Mesenchymal stem cell (in vitro differentiated cells and primary cell): ENCODE results near the gene C4orf51.
A peak's percentile ranks its signal among the peaks of the same experiment; 100 is the strongest.

ENCODE experiments used
- DNase-seq: peaks from one replicate; pipeline ENCODE4 v3.0.0-alpha.2; 2013
- H2AFZ ChIP-seq: one replicate; pipeline ENCODE4 v1.6.1; 2013; ENCODE audit warnings: low read depth, mild to moderate bottlenecking, control low read depth, inconsistent platforms, low read length, moderate library complexity
- H2AK5ac ChIP-seq: 2 replicates; pipeline ENCODE4 v1.6.1; 2013; ENCODE audit warnings: low read length, moderate library complexity, mild to moderate bottlenecking, inconsistent platforms; ENCODE audit not compliant: severe bottlenecking
- H2BK120ac ChIP-seq: one replicate; pipeline ENCODE4 v1.6.1; 2013; ENCODE audit warnings: low read depth, mild to moderate bottlenecking, inconsistent platforms, low read length, moderate library complexity
- H2BK12ac ChIP-seq, 2 experiments: one replicate each; pipeline ENCODE4 v1.6.1; 2013; ENCODE audit warnings: inconsistent platforms in 2 of 2, low read length in 2 of 2, mild to moderate bottlenecking in 2 of 2, moderate library complexity in 2 of 2, control low read depth in 1 of 2
- H2BK15ac ChIP-seq: one replicate; pipeline ENCODE4 v1.6.1; 2013; ENCODE audit warnings: mild to moderate bottlenecking, low read depth, inconsistent platforms; ENCODE audit not compliant: poor library complexity, severe bottlenecking
- H2BK5ac ChIP-seq: 2 replicates; pipeline ENCODE4 v1.6.1; 2013; ENCODE audit warnings: low read depth, mild to moderate bottlenecking, low read length, control low read depth, inconsistent platforms; ENCODE audit not compliant: poor library complexity, severe bottlenecking
- H3K14ac ChIP-seq, 2 experiments: one replicate each; pipeline ENCODE4 v1.6.1; 2013; ENCODE audit warnings: inconsistent platforms in 2 of 2, low read length in 2 of 2, control low read depth in 1 of 2, mild to moderate bottlenecking in 1 of 2, moderate library complexity in 1 of 2
- H3K18ac ChIP-seq, 2 experiments: one replicate each; pipeline ENCODE4 v1.6.1; 2013; ENCODE audit warnings: inconsistent platforms in 2 of 2, low read length in 2 of 2, control low read depth in 1 of 2, low read depth in 1 of 2, mild to moderate bottlenecking in 1 of 2
- H3K23ac ChIP-seq, 2 experiments: one replicate each; pipeline ENCODE4 v1.6.1; 2013; ENCODE audit warnings: inconsistent platforms in 2 of 2, low read length in 2 of 2, mild to moderate bottlenecking in 2 of 2, moderate library complexity in 2 of 2, control low read depth in 1 of 2
- H3K27ac ChIP-seq: 2 replicates; pipeline ENCODE4 v1.5.1; 2013; ENCODE audit warnings: mild to moderate bottlenecking, moderate library complexity, low read length, control low read depth, inconsistent platforms; ENCODE audit not compliant: poor library complexity, severe bottlenecking
- H3K27me3 ChIP-seq, 2 experiments: 2 replicates each; pipeline versions ENCODE4 v1.6.1 to v1.7.0; 2013; ENCODE audit warnings: low read length in 2 of 2, mild to moderate bottlenecking in 2 of 2, moderate library complexity in 2 of 2, control low read depth in 1 of 2, inconsistent platforms in 1 of 2; ENCODE audit not compliant: control insufficient read depth in 1 of 2, insufficient read depth in 1 of 2
- H3K36me3 ChIP-seq, 2 experiments: 2 replicates each; pipeline versions ENCODE4 v1.6.1 to v1.7.0; 2013; ENCODE audit warnings: low read length in 2 of 2, control low read depth in 1 of 2, inconsistent platforms in 1 of 2, low read depth in 1 of 2, mild to moderate bottlenecking in 1 of 2; ENCODE audit not compliant: insufficient read depth in 2 of 2, control insufficient read depth in 1 of 2
- H3K4ac ChIP-seq, 2 experiments: one replicate each; pipeline ENCODE4 v1.6.1; 2013; ENCODE audit warnings: inconsistent platforms in 2 of 2, low read length in 2 of 2, mild to moderate bottlenecking in 2 of 2, moderate library complexity in 2 of 2, control low read depth in 1 of 2, low read depth in 1 of 2
- H3K4me1 ChIP-seq: 2 replicates; pipeline ENCODE4 v1.6.1; 2013; ENCODE audit warnings: low read depth, low read length, control low read depth; ENCODE audit not compliant: control insufficient read depth, insufficient read depth
- H3K4me2 ChIP-seq: 2 replicates; pipeline ENCODE4 v1.6.1; 2013; ENCODE audit warnings: low read length, mild to moderate bottlenecking, inconsistent platforms; ENCODE audit not compliant: poor library complexity, severe bottlenecking
- H3K4me3 ChIP-seq, 2 experiments: 2 replicates each; pipeline versions ENCODE4 v1.5.1 to v1.7.0; 2013; ENCODE audit warnings: low read length in 2 of 2, mild to moderate bottlenecking in 2 of 2, control low read depth in 1 of 2, low read depth in 1 of 2; ENCODE audit not compliant: insufficient read depth in 1 of 2
- H3K79me1 ChIP-seq: replicated peaks from 2 replicates; pipeline ENCODE4 v1.6.1; 2013; ENCODE audit warnings: mild to moderate bottlenecking, control low read depth, low read length, inconsistent platforms; ENCODE audit not compliant: poor library complexity, severe bottlenecking
- H3K9ac ChIP-seq: 2 replicates; pipeline ENCODE4 v1.7.0; 2013; ENCODE audit warnings: mild to moderate bottlenecking, low read length, moderate library complexity
- H3K9me3 ChIP-seq: 2 replicates; pipeline ENCODE4 v1.7.0; 2013; ENCODE audit warnings: mild to moderate bottlenecking, low read length; ENCODE audit not compliant: control insufficient read depth
- H4K8ac ChIP-seq: one replicate; pipeline ENCODE4 v1.6.1; 2013; ENCODE audit warnings: inconsistent platforms, mild to moderate bottlenecking, low read length, moderate library complexity
- H4K91ac ChIP-seq: one replicate; pipeline ENCODE4 v1.6.1; 2013; ENCODE audit warnings: mild to moderate bottlenecking, low read length, inconsistent platforms
- WGBS: methylation state at CpG from one replicate; pipeline ENCODE4 v1.1.7; 2013; ENCODE audit warnings: mixed read lengths; 5-methylcytosine and 5-hydroxymethylcytosine counted together

C4orf51 gene

DNA sequence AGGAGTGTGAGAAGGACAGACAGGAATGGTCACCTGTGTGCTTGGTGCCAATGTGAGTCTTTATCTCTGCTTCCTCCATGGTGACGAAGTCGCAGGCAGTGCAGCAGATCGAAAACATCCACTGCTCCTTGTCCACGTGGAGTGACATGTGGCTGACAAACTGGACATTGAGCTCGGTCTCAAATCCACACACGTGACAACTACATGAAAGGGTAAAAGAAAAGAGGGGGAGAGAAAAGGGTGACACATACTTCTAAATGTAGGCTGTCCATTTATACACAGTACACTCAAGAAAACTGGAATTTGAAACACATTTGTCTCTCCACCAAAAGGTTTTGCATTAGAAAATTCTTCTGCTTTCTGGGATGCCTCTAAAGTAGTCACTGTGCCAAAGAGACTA is 94.5 kb downstream of the C4orf51 start:
- H2BK5ac ChIP-seq: no peak overlapping the region
- no peak overlapping the region for H2AFZ ChIP-seq
- no peak overlapping the region for H3K4me2 ChIP-seq
- H3K9me3 ChIP-seq: no peaks in the 10 kb centered on the region
- H3K4me1 ChIP-seq: no peaks in the 10 kb centered on the region
- no peak overlapping the region for H2BK15ac ChIP-seq
- H3K36me3 ChIP-seq: peaks cover 35 to 61% of the 10 kb centered on the region in 2 experiments
- H4K8ac ChIP-seq: no peak overlapping the region
- H3K9ac ChIP-seq: no peak overlapping the region
- 98% methylated on average over 5 of the region's 6 CpGs for WGBS
- H2BK12ac ChIP-seq: no peak overlapping the region
- no peak overlapping the region for H2BK120ac ChIP-seq
- H3K14ac ChIP-seq: no peak overlapping the region
- no peak overlapping the region for H2AK5ac ChIP-seq
- no peak overlapping the region for H3K4ac ChIP-seq
- no peak overlapping the region for H3K27ac ChIP-seq
- no peak overlapping the region for H4K91ac ChIP-seq
- H3K23ac ChIP-seq: no peak overlapping the region
- H3K18ac ChIP-seq: no peak overlapping the region
- DNase-seq: no peak
- H3K79me1 ChIP-seq: peaks cover 2% of the 10 kb centered on the region
- no peaks in the 10 kb centered on the region for H3K27me3 ChIP-seq
- no peak overlapping the region for H3K4me3 ChIP-seq

DNA sequence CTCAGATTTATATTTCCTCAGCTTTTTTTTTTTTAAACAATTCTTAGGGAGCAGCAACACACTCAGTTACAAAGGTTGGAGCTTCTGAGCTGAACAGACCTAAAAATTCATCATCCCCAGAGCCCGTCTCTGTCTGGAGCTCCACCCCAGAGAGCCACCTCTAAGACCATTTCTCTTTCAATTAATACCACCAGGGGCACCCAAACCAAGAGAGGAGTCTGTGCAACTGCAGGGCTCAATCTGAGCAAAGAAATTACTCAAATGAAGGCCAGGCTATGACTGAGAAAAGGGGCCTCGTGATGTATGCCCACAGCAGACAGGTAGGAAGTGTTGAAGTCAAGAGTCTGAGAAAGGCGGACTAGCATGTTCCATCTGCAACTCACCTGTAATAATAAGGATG is 95.5 kb downstream of the C4orf51 start:
- Histone ChIP-seq H2AFZ (no peak overlapping the region), H3K27me3 (no peaks in the 10 kb centered on the region), H4K8ac (no peak overlapping the region), H2AK5ac (no peak overlapping the region), H3K14ac (no peak overlapping the region), H3K4me1 (no peaks in the 10 kb centered on the region), H3K36me3 (peaks cover 35 to 61% of the 10 kb centered on the region in 2 experiments), H3K4me3 (no peak overlapping the region), H3K9ac (no peak overlapping the region), H3K9me3 (no peaks in the 10 kb centered on the region), H2BK120ac (no peak overlapping the region), H2BK12ac (no peak overlapping the region), H3K4ac (no peak overlapping the region), H2BK5ac (no peak overlapping the region), H3K27ac (no peak overlapping the region), H3K18ac (no peak overlapping the region), H2BK15ac (no peak overlapping the region), H3K4me2 (no peak overlapping the region), H3K23ac (no peak overlapping the region), H3K79me1 (peaks cover 2% of the 10 kb centered on the region), H4K91ac (no peak overlapping the region)
- no peak for DNase-seq
- 100% methylated on average over 3 of the region's 3 CpGs for WGBS

DNA sequence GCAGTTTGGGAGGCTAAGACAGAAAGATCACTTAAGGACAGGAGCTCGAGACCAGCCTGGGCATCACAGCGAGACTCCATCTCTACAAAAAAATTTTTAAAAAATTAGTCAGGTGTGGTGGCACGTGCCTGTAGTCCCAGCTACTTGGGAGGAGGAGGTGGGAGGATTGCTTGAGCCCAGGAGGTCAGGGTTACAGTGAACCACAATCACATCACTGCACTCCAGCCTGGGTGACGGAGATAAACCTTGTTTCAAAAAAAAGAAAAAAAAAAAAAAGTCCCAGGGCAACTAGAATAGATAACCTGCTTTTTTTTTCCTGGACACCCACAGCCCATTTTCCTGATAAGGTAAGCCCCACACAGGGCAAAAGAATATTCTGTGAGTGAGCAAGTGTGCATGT is 96.3 kb downstream of the C4orf51 start:
- WGBS: no CpG with 5 or more reads among the region's 4 CpGs
- DNase-seq: no peak

DNA sequence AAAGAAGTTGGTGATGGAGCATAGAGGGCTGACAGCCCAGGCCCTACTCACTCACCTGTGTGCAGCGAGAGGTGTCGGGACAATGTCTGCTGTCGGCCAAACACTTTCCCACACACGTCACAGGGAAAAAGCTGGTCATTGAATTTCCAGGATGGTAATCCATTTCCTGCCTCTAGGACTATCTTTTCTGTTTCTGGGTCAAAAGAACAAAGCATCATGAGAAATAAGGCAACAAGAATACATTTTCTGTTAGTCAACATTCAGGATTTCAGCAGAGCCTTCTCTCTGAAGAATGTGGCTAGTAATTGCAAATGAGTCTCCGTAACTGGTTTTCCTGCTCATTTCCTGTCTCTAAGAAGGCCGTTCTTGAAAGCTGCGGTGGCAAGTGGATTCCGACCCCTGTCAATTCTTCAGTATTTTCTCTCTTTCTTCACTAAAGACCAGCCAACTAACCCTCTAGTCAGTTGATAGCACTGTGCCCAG is 99.4 kb downstream of the C4orf51 start:
- no peak overlapping the region for H3K4me3 ChIP-seq
- H2AFZ ChIP-seq: no peak overlapping the region
- DNase-seq: peak; percentile 41
- no peak overlapping the region for H3K9ac ChIP-seq
- no peak overlapping the region for H3K14ac ChIP-seq
- no peak overlapping the region for H3K4me2 ChIP-seq
- H3K23ac ChIP-seq: no peak overlapping the region
- H3K79me1 ChIP-seq: peaks cover 6% of the 10 kb centered on the region
- peaks cover 27 to 35% of the 10 kb centered on the region in 2 experiments for H3K36me3 ChIP-seq
- no peak overlapping the region for H3K27ac ChIP-seq
- H2BK12ac ChIP-seq: no peak overlapping the region
- H4K91ac ChIP-seq: no peak overlapping the region
- H3K18ac ChIP-seq: no peak overlapping the region
- peaks cover 10% of the 10 kb centered on the region for H3K9me3 ChIP-seq
- no peak overlapping the region for H2BK15ac ChIP-seq
- H3K4me1 ChIP-seq: no peaks in the 10 kb centered on the region
- 67% methylated on average over 8 of the region's 8 CpGs for WGBS
- no peak overlapping the region for H4K8ac ChIP-seq
- H3K27me3 ChIP-seq: no peaks in the 10 kb centered on the region
- peak overlapping the region; percentile 32 for H2AK5ac ChIP-seq
- peak overlapping the region in 1 of 2 experiments; percentile 31 for H3K4ac ChIP-seq
- H2BK5ac ChIP-seq: no peak overlapping the region
- no peak overlapping the region for H2BK120ac ChIP-seq

More for the DNA sequence above, 96.3 kb downstream of the C4orf51 start:
- H4K91ac ChIP-seq: no peak overlapping the region
- H2AFZ ChIP-seq: no peak overlapping the region
- H2BK5ac ChIP-seq: no peak overlapping the region
- no peak overlapping the region for H2AK5ac ChIP-seq
- H3K9me3 ChIP-seq: no peaks in the 10 kb centered on the region
- H2BK15ac ChIP-seq: no peak overlapping the region
- H3K4me3 ChIP-seq: no peak overlapping the region
- no peak overlapping the region for H2BK120ac ChIP-seq
- H3K27ac ChIP-seq: no peak overlapping the region
- no peak overlapping the region for H3K14ac ChIP-seq
- H3K27me3 ChIP-seq: no peaks in the 10 kb centered on the region
- H3K79me1 ChIP-seq: peaks cover 2% of the 10 kb centered on the region
- H3K36me3 ChIP-seq: peaks cover 35 to 61% of the 10 kb centered on the region in 2 experiments
- H3K4ac ChIP-seq: no peak overlapping the region
- no peak overlapping the region for H3K18ac ChIP-seq
- H3K4me1 ChIP-seq: no peaks in the 10 kb centered on the region
- no peak overlapping the region for H2BK12ac ChIP-seq
- no peak overlapping the region for H3K9ac ChIP-seq
- H4K8ac ChIP-seq: no peak overlapping the region
- H3K4me2 ChIP-seq: no peak overlapping the region
- no peak overlapping the region for H3K23ac ChIP-seq
